GM19025 (cell line): ENCODE results near the gene RAB37.

Source experiments
- ATAC-seq: cut with Tn5 transposase; IDR thresholded peaks from one replicate; pipeline ENCODE4 v1.9.1; 2021; ENCODE audit warnings: mild to moderate bottlenecking, low read depth, moderate library complexity; ENCODE audit not compliant: unreplicated experiment

Gene RAB37

GRCh38 chr17:74736513-74737298, at the start of gene RAB37:
TSS of gene RAB37 (plus strand) at chr17:74737256. CDS start at chr17:74737273, 17 bp downstream.
- ATAC-seq: peak; percentile 42

GRCh38 chr17:74687886-74688285, 49.2 kb upstream of the RAB37 start:
- ATAC-seq: no peak

GRCh38 chr17:74690409-74690825, 46.6 kb upstream of the RAB37 start:
- no peak for ATAC-seq

- no peak for ATAC-seq
These were observed 45.9 kb upstream of the RAB37 start for GRCh38 chr17:74691151-74691550.

GRCh38 chr17:74694081-74694480, 43.0 kb upstream of the RAB37 start:
- ATAC-seq: no peak

- no peak for ATAC-seq
These were observed 41.4 kb upstream of the RAB37 start for GRCh38 chr17:74695629-74696028.

- ATAC-seq: no peak
These were observed 39.5 kb upstream of the RAB37 start for GRCh38 chr17:74697515-74697914.

DNA sequence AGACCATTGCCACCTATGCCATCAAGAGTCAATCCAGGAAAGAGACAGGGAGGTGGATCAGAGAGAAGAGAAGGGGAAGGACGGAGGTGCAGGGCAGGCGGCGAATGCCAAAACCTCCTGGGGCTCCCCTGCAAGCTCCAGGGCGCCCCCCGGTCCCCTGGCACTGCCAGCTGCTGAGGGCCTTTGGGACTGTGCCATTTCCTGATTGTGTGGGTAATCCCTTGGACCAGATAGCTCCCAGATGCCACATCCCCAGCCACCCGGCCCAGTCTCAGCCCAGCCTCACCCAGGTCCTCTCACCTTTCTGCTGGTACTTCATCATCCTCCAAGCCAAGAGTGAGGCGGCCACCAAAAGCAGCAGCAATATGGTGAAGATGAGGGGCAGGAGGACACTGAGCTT, 39.0 kb upstream of the RAB37 start:
- no peak for ATAC-seq

- no peak for ATAC-seq
These were observed 37.8 kb upstream of the RAB37 start for GRCh38 chr17:74699236-74699635.

DNA sequence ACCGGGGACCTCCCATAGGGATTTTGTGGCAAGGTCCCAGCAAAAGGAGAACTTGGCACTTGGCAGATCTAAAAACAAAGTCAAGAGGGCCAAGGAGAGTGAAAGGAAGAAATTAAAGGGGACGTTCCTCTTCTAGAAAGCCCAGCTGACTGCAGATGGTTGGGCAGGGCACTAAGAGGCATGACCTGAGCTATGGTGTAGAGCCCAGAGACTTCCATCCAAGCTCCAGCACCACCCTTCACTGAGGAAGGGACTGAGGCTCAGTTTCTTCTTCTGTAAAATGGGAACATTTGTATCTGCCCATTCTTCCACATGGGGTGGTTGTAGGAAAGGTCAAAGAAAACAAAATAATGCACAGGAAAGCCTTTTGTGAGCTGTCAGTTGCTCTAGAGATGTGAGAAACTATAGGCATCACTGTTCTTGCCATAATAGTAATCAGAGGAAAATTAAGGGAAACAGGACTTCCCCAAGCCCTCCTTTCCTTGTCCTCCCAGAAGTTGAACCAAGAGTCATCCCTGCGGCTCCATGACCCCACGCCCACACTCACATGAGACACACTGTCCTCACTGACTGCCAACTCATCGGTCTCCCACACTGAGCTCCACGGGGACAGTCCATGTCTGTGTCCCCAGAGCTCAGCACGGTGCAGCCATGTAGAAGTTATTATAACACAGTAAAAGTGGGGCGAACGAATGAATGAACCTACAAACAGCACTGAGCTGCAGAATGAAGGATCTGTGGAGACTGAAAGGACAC, 34.8 kb upstream of the RAB37 start:
- ATAC-seq: no peak

GRCh38 chr17:74703311-74703710, 33.7 kb upstream of the RAB37 start:
- ATAC-seq: no peak

- no peak for ATAC-seq
These were observed 32.5 kb upstream of the RAB37 start for GRCh38 chr17:74704544-74704943.

DNA sequence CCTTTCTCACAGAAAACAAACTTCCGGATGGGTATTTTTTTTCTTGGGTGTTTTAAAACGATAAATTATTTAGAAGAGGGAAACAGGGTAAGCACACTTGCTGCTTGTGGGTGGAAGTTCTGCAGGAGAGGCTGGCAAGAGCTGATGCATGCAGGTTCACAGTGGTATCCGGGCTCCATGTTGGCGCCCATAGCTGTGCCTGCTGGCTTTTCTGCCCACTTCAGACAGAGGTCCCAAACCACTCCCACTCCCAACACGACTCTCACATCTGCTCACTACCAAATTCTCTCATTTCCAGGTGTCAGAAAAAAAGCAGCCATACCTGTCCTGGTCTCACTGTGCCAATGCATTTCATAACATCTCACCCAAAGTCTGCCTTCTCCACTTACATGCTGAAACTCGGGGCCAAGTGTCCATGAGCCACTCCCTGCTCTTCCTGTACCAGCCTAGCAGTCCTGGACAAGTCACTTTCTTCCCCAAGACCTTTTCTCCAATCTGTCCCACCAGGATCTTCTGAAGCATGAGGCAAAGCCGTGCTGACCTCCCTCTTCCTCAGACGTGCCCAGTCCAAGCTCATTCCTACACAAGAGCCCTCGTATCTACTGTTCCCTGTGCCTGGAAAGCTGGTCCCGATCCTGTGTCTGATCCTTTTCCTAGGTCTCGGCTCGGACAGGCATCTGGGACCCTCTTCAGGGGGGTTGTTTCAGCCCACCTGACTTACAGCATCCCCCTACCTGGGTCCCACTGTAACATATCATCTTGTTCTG, 25.8 kb upstream of the RAB37 start:
- ATAC-seq: no peak

GRCh38 chr17:74712301-74712700, 24.8 kb upstream of the RAB37 start:
- no peak for ATAC-seq

DNA sequence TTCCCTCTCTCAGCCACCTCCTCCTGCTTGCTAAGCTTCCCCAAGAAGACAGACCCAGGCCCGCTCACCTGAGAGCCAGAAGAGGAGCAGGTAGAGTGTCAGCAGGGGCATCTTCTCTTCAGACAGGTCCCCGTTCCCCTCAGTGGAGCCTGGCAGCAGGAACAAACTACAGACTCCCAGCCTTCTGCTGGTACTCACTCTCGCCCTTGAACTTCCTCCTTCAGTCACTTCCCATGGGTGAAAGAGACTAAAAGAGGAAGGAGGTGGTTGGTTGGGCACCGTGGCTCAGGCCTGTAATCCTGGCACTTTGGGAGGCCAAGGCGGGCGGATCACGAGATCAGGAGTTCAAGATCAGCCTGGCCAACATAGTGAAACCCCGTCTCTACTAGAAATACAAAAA, 24.3 kb upstream of the RAB37 start, which contains the start of gene CD300LF:
TSS of gene CD300LF (minus strand) at position 168 of the 400 bp plus-strand sequence. CDS start at position 111, 57 bp downstream.
- no peak for ATAC-seq

- no peak for ATAC-seq
These were observed 23.8 kb upstream of the RAB37 start for GRCh38 chr17:74713171-74713755.

- ATAC-seq: no peak
These were observed 21.9 kb upstream of the RAB37 start for GRCh38 chr17:74715144-74715543.

DNA sequence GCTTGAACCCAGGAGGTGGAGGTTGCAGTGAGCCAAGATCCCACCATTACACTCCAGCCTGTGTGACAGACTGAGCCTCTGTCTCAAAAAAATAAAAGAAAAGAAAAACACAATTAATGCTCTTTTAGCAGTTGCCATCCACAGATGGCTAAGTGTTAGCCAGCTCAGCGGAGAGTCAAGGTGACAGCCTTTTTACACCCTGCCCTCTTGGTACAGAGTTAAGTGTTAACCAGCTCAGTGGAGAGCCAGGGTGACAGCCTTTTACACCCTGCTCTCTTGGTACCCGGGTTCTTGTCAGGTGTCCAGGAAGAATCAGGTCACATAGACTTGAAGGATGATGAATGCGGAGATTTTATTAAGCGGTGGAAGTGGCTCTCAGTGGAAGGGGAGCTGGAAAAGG, 16.6 kb upstream of the RAB37 start:
- no peak for ATAC-seq

DNA sequence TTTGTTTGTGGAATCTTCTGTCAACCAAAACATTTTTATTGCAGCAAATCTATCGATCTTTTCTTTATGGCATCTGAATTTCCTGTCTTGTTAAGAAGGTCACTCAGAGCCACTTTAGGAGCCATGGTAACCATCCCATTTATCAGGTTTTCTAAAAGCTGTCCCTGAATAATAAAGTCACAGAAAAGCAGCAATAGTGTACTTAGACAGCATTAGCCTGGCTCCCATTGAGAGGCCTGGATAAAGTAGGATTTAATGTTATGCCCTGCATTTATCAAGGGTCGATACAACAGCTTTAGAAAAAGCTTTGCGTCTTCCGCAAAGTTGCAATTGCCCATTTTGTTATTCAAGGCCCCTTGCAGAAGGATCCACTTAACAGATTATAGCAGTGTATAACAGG, 14.3 kb upstream of the RAB37 start:
- ATAC-seq: no peak

- ATAC-seq: no peak
These were observed 13.2 kb upstream of the RAB37 start for GRCh38 chr17:74723891-74724290.

GRCh38 chr17:74725111-74725510, 11.9 kb upstream of the RAB37 start:
- ATAC-seq: no peak
